Midbrain (tissue), 1 donor: ENCODE data around the gene PPP1R13B.
"Not testable (repeated sequence)": the region's sequence is repeated elsewhere in the genome, so short reads cannot be mapped to it uniquely, and the experiment has no call there.

Experiments
- DNase-seq: peaks from one replicate; lab custom pipeline; 2025; lab: John Stamatoyannopoulos, UW

The PPP1R13B gene

GRCh38 chr14:103858063-103858781 is 10.8 kb upstream of the PPP1R13B start:
- DNase-seq = no peak

- no peak for DNase-seq
Measured at GRCh38 chr14:103857256-103857655, 9.9 kb upstream of the PPP1R13B start.

GRCh38 chr14:103856607-103857006 is 9.2 kb upstream of the PPP1R13B start:
- DNase-seq = no peak

GRCh38 chr14:103856105-103856504 is 8.7 kb upstream of the PPP1R13B start:
- DNase-seq = no peak

- DNase-seq = no peak
Measured at GRCh38 chr14:103855734-103856095, 8.3 kb upstream of the PPP1R13B start.

GRCh38 chr14:103854822-103855733 is 7.7 kb upstream of the PPP1R13B start:
- DNase-seq = no peak

DNA sequence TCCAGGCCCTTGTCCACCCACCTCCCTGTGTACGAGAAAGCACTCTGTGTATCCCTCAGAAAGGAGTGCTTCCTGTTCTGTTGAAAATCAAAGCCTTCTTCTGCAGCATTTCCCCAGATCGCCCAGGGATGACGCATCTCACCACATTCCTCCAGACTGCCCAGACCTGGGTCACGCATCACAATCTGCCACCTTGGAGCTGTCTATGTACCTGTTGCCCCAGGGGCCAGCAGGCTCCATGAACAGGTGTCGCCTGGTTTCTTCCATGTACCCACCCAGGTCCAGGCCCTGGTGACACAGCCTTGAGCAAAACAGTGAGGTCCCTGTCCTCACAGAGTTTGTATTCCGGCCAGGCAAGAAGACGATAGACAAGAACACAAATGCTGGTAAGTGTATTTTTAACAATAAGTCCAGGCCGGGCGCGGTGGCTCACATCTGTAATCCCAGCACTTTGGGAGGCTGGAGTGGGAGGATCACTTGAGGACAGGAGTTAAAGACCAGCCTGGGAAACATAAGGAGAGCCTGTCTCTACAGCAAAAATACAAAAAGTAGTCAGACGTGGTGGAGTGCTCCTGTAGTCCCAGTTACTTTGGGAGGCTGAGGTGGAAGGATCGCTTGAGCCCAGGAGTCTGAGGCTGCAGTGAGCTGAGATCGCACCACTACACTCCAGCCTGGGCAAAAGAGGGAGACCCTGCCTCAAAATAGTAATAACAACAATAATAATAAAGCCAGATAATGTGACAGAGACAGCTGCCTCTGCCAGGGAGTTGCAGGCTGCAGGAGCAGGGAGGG is 6.8 kb upstream of the PPP1R13B start:
- no peak for DNase-seq

GRCh38 chr14:103849151-103849886 is 1.9 kb upstream of the PPP1R13B start:
- no peak for DNase-seq

GRCh38 chr14:103848175-103849077 is 1.1 kb upstream of the PPP1R13B start:
- no peak for DNase-seq

DNA sequence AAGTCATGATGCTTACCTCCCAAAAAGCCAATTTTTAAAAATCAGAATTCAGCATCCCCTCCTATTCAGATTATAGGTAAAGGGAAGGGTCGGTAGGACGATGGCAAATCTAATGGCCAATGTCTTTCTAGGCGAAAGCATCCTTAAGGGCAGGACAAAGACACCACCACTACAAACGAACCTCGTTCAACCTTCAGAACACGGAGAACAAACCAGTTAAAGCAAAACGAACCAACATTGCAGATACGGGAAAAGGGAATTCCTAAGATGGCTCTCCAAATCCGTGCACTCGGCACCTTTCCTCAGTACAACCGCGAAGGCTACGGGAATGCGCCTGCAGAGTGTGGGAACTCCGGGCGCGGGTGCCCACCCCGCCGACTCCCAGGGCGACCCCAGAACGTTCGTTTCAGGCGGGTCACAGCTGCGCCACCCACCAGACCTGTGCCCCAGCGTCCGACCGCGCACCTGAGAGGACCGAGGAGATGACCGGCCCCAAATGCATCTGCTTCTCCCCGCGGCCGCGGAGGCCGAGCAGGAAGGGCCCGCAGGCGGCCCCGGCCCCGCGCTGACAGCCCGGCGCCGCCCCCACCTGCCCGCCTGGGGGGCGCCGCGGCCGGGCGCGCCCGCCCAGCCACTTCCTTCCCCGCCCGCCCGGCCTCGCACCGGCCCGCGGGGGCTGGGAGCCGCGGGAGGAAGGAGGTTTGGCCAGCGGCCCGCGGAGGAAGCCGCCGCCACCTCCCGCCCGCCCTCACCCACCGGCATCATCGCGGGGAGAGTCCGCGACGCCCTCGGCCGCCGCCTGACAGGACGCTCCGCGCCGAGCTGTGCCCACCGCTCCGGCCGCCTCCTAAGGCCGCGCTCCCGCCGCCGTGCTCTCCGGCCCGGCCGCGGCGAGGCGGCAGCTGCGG is 578 bp downstream of the PPP1R13B start:
- no peak for DNase-seq

DNA sequence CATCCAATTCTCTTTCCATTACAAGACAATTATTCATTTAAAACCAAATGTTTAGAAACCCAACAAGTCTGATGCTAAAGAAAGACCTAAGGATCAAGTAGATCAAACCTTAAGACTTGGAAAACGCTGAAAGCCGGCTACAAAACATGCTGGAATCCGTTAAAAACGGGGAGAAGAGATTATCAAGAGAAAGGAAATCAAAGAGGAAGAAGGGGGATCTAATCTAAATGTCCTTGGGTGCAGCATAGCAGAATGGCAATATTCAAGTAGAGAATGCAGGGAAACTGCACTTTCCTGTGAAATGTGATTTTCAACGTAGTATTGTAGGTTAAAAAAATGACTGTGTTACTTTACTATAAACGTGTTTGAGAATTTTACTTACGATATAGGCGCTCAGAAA is 1.3 kb downstream of the PPP1R13B start:
- no peak for DNase-seq

- no peak for DNase-seq
Measured at GRCh38 chr14:103845327-103845726, 2.0 kb downstream of the PPP1R13B start.

DNA sequence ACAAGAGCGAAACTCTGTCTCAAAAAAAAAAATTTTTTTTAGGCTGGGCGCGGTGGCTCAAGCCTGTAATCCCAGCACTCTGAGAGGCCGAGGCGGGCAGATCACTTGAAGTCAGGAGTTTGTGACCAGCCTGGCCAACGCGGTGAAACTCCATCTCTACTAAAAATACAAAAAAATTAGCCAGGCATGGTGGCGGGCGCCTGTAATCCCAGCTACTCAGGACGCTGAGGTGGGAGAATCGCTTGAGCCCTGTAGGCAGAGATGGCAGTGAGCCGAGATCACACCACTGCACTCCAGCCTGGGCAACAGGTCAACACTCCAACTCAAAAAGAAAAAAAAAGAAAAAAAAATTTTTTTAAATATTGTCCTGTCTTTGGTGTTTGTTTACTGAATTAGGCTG is 6.1 kb downstream of the PPP1R13B start:
- not testable (repeated sequence) for DNase-seq

DNA sequence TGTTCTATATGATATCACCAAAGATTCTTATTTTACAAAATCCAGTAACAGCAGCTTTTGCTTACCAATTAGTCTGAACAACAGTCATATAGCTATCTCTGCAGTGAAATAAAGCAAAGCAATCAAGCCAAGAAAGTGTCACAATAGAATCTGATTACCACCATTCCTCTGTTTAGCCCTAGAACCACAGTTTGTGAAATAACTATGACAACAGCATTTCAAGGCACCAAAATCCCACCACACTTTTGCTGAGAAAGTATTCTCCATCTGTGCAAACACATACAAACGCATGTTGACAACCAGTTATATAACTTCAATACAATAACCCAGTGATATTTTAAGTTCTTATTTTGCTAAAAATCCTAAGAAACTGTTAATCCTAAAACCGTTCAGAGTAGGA is 7.4 kb downstream of the PPP1R13B start:
- no peak for DNase-seq

DNA sequence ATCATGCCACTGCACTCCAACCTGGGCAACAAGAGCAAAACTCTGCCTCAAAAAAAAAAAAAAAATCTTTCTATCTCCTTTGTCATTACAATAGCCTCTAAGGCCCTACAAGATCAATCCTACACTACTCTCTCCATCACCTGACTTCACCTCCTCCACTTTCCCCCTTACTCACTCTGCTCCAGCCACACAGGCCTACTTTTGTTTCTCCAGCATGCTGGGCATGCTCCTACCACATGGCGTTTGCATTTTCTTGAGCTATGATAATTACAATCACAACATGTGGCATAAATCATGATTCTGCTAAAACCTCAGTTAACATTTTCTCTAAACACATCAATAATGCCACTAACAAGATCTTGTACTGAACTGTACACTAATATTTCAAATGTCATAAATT is 7.8 kb downstream of the PPP1R13B start:
- no peak for DNase-seq

- DNase-seq = no peak
Measured at GRCh38 chr14:103838117-103838516, 9.3 kb downstream of the PPP1R13B start.

GRCh38 chr14:103836976-103837725 is 10.2 kb downstream of the PPP1R13B start:
- DNase-seq = no peak

DNA sequence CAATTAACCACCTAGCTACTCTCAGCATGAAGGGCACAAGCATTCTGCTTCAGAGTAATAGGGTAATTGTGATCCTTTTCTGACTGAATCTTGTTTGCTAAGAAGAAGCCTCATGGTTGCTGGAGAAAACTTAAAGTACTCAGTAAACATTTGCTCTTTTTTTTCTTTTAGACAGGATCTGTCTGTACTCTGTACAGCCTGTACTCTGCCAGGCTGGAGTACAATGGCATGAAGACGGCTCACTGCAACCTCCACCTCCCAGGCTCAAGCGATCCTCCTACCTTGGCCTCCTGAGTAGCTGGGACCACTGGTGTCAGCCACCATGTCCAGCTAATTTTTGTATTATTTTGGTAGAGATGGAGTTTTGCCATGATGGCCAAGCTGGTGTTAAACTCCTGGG is 12.4 kb downstream of the PPP1R13B start:
- no peak for DNase-seq

DNA sequence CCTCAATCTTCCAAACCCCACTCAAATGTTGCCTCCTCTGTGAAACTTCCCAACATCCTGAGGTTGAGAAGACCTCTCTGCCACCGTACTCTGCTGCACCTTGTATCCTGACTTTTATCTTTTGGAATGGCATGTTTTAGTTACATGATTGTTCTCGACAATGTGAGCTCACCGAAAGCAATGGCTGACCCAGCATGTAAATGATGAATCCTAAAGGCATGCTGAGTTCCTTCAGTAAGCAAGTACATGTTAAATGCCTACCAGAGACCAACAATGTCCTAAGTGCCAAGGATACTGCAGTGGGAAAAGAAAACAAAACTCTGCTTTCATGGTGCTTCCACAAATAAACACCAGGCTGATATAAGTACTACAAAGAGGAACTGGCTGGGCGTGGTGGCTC is 13.7 kb downstream of the PPP1R13B start:
- no peak for DNase-seq
